Sigmoid colon (tissue), 4 donors: Measurements from ENCODE around the gene TMEM63B.

Experiments
- EP300 ChIP-seq, 4 donors: sonication (generic); formaldehyde crosslinking; IDR thresholded peaks; one replicate each; pipeline ENCODE4 v1.6.1; 2017; ENCODE audit warnings: antibody characterized with exemption in 4 of 4
- POLR2AphosphoS5 ChIP-seq, 4 donors: sonication (generic); formaldehyde crosslinking; IDR thresholded peaks; one replicate each; pipeline ENCODE4 v1.6.1; 2017; ENCODE audit warnings: antibody characterized with exemption in 4 of 4
- TF ChIP-seq, protein P1 (sequence below), 4 experiments: fragments of 450-650 bp in 3 of 4; fragments of 200-600 bp in 1 of 4; IDR thresholded peaks; one replicate each; pipeline ENCODE4 v1.5.1; 2016 to 2019; ENCODE audit warnings: antibody characterized with exemption in 4 of 4, mild to moderate bottlenecking in 3 of 4, moderate library complexity in 2 of 4

DNA sequence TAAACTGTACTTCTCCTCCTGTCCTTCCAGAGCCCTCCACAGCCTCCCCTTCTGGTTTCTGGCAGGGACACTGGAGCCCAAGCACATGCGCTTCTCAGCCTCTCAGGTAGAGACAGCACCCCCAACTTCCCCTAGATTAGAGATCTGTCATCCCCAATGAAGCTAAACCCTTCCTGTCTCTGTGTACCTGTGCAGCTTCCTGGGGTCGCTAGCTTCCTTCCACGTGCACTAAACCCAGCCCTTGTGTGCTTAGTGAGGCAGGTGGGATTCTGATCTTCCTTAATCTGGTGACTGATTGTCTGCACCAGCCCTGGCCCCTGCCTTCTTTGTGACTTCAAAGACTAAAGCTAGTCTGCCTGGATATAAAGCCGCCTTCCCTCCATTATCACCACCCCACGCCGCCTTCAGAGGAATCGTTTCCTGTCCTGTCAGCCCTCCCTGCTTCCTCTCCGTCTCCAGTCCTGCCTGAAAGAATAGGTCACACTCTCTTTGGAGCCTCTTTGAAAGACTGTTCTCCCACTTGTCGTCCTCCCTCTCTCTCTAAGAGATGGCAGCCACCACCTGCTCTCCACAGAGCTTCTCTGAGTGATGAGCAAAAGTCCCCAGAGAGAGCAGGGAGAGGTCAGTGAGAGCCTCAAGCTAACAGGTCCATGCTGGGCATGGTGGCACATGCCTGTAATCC is 58.7 kb downstream of the TMEM63B start:
- TF ChIP-seq, protein P1, sequence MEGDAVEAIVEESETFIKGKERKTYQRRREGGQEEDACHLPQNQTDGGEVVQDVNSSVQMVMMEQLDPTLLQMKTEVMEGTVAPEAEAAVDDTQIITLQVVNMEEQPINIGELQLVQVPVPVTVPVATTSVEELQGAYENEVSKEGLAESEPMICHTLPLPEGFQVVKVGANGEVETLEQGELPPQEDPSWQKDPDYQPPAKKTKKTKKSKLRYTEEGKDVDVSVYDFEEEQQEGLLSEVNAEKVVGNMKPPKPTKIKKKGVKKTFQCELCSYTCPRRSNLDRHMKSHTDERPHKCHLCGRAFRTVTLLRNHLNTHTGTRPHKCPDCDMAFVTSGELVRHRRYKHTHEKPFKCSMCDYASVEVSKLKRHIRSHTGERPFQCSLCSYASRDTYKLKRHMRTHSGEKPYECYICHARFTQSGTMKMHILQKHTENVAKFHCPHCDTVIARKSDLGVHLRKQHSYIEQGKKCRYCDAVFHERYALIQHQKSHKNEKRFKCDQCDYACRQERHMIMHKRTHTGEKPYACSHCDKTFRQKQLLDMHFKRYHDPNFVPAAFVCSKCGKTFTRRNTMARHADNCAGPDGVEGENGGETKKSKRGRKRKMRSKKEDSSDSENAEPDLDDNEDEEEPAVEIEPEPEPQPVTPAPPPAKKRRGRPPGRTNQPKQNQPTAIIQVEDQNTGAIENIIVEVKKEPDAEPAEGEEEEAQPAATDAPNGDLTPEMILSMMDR (IDR thresholded peaks at IDR 0.05): no peak
- TF ChIP-seq POLR2AphosphoS5 (IDR thresholded peaks at IDR 0.05): no peak
- no peak for TF ChIP-seq EP300 (IDR thresholded peaks at IDR 0.05)
